H1 (cell line): Measurements from ENCODE around the gene TEX2. TPM values are rescaled to one million over a fixed set of nuclear protein-coding genes. Genes with fewer than 3 reads are reported as not detected.

ENCODE experiments used
- CTCF ChIA-PET: fragments of 300-600 bp; sonication (Branson Sonifier 250); formaldehyde crosslinking; loops from one replicate; lab custom pipeline; 2021; ENCODE audit not compliant: partially characterized antibody; lab: Charles Lee
- POLR2A ChIA-PET: fragments of 300-600 bp; sonication (Branson Sonifier 250); formaldehyde crosslinking; loops from one replicate; lab custom pipeline; 2021; ENCODE audit warnings: inconsistent platforms; ENCODE audit not compliant: partially characterized antibody; lab: Charles Lee
- DNase-seq, 2 experiments: peaks; one replicate each; pipeline versions ENCODE4 v3.0.0 to v3.0.0-alpha.2; 2010 to 2022; ENCODE audit warnings: low spot score in 2 of 2, low read depth in 1 of 2, mixed read lengths in 1 of 2
- FAIRE-seq: peaks from 2 replicates; lab custom pipeline; 2011; peaks lifted over from hg19 to GRCh38; lab: Jason Lieb, UNC
- H2AFZ ChIP-seq: 2 replicates; pipeline ENCODE4 v1.8.1; 2012; ENCODE audit warnings: low read length, inconsistent platforms
- H2AK5ac ChIP-seq: 2 replicates; pipeline ENCODE4 v1.6.1; 2013; ENCODE audit warnings: low read depth, low read length
- H2BK120ac ChIP-seq: replicated peaks from 2 replicates; pipeline ENCODE3; 2013; ENCODE audit warnings: low read depth, low read length, inconsistent platforms
- H2BK12ac ChIP-seq: 2 replicates; pipeline ENCODE4 v1.6.1; 2013; ENCODE audit warnings: low read depth, low read length
- H2BK15ac ChIP-seq: 2 replicates; pipeline ENCODE4 v1.6.1; 2013; ENCODE audit warnings: low read length
- H2BK20ac ChIP-seq: 2 replicates; pipeline ENCODE4 v1.6.1; 2013; ENCODE audit warnings: low read length
- H2BK5ac ChIP-seq: 2 replicates; pipeline ENCODE4 v1.6.1; 2013; ENCODE audit warnings: low read depth, low read length
- H3K14ac ChIP-seq: 2 replicates; pipeline ENCODE4 v1.6.1; 2013; ENCODE audit warnings: inconsistent platforms; ENCODE audit not compliant: insufficient read length
- H3K18ac ChIP-seq: 2 replicates; pipeline ENCODE4 v1.6.1; 2013; ENCODE audit warnings: low read length; ENCODE audit errors: extremely low read depth
- H3K23ac ChIP-seq: 2 replicates; pipeline ENCODE4 v1.6.1; 2013; ENCODE audit warnings: inconsistent platforms; ENCODE audit not compliant: insufficient read length
- H3K23me2 ChIP-seq: 2 replicates; pipeline ENCODE4 v1.6.1; 2013; ENCODE audit warnings: low read depth, low read length
- H3K27ac ChIP-seq: 2 replicates; pipeline ENCODE4 v1.6.1; 2011; ENCODE audit warnings: low read depth, low read length, inconsistent platforms
- H3K27me3 ChIP-seq, 4 experiments: replicated peaks in 1 of 4; 1 replicate in 1 of 4; 2 replicates in 3 of 4; pipeline versions ENCODE4 v1.6.1 to v1.8.1; 2011 to 2013; ENCODE audit warnings: low read length in 3 of 4, mild to moderate bottlenecking in 3 of 4, inconsistent platforms in 2 of 4, mixed read lengths in 2 of 4, moderate library complexity in 1 of 4; ENCODE audit not compliant: control insufficient read depth in 3 of 4, insufficient read depth in 3 of 4; ENCODE audit errors: extremely low read depth in 1 of 4
- H3K36me3 ChIP-seq, 4 experiments: 2 replicates each; pipeline versions ENCODE4 v1.6.1 to v1.8.1; 2011 to 2013; ENCODE audit warnings: mild to moderate bottlenecking in 4 of 4, low read length in 3 of 4, moderate library complexity in 2 of 4, control low read depth in 1 of 4, inconsistent platforms in 1 of 4; ENCODE audit not compliant: insufficient read depth in 4 of 4, control insufficient read depth in 2 of 4
- H3K4ac ChIP-seq: replicated peaks from 2 replicates; pipeline ENCODE3; 2013; ENCODE audit warnings: low read length, low read depth, mixed read lengths, inconsistent platforms; ENCODE audit not compliant: insufficient read length
- H3K4me1 ChIP-seq, 4 experiments: replicated peaks in 1 of 4; 1 replicate in 1 of 4; 2 replicates in 3 of 4; pipeline versions ENCODE4 v1.6.1 to v1.8.1; 2011 to 2013; ENCODE audit warnings: low read length in 3 of 4, inconsistent platforms in 2 of 4, mixed read lengths in 1 of 4; ENCODE audit not compliant: insufficient read depth in 4 of 4, control insufficient read depth in 3 of 4
- H3K4me2 ChIP-seq, 2 experiments: 2 replicates each; pipeline versions ENCODE4 v1.6.1 to v1.8.1; 2011 to 2013; ENCODE audit warnings: low read depth in 2 of 2, low read length in 2 of 2, control low read depth in 1 of 2, inconsistent platforms in 1 of 2, mild to moderate bottlenecking in 1 of 2; ENCODE audit not compliant: insufficient read depth in 1 of 2
- H3K4me3 ChIP-seq, 4 experiments: fragments of 200-600, 300-600 bp in 1 of 4; sonication (generic), shearing (Covaris generic), sonication (Bioruptor Twin) in 1 of 4; 2 replicates each; pipeline versions ENCODE4 v1.5.1 to v1.8.1; 2011 to 2016; ENCODE audit warnings: low read length in 4 of 4, low read depth in 3 of 4, control low read depth in 2 of 4, inconsistent platforms in 2 of 4, mild to moderate bottlenecking in 2 of 4, mixed read lengths in 1 of 4, moderate library complexity in 1 of 4; ENCODE audit not compliant: insufficient read depth in 2 of 4; ENCODE audit errors: extremely low read depth in 1 of 4
- H3K56ac ChIP-seq: replicated peaks from 2 replicates; pipeline ENCODE3; 2013; ENCODE audit warnings: low read depth, mild to moderate bottlenecking, mixed read lengths, low read length, inconsistent platforms; ENCODE audit not compliant: insufficient read length
- H3K79me1 ChIP-seq: 2 replicates; pipeline ENCODE4 v1.6.1; 2013; ENCODE audit warnings: low read depth, low read length, control low read depth
- H3K79me2 ChIP-seq, 2 experiments: 2 replicates each; pipeline versions ENCODE4 v1.6.1 to v1.8.1; 2012 to 2013; ENCODE audit warnings: low read length in 2 of 2, mild to moderate bottlenecking in 2 of 2, inconsistent platforms in 1 of 2; ENCODE audit not compliant: insufficient read depth in 2 of 2, control insufficient read depth in 1 of 2
- H3K9ac ChIP-seq, 4 experiments: replicated peaks in 1 of 4; 1 replicate in 1 of 4; 2 replicates in 3 of 4; pipeline versions ENCODE4 v1.6.1 to v1.8.1; 2011 to 2013; ENCODE audit warnings: low read depth in 3 of 4, low read length in 3 of 4, control low read depth in 2 of 4, mild to moderate bottlenecking in 2 of 4, moderate library complexity in 2 of 4, inconsistent platforms in 1 of 4; ENCODE audit errors: extremely low read depth in 1 of 4
- H3K9me3 ChIP-seq, 2 experiments: 2 replicates each; pipeline versions ENCODE4 v1.6.1 to v1.8.1; 2012 to 2013; ENCODE audit warnings: mild to moderate bottlenecking in 2 of 2, moderate library complexity in 2 of 2, control low read depth in 1 of 2, inconsistent platforms in 1 of 2, low read depth in 1 of 2, low read length in 1 of 2, mixed read lengths in 1 of 2; ENCODE audit not compliant: insufficient read depth in 2 of 2
- H4K20me1 ChIP-seq, 2 experiments: replicated peaks in 1 of 2; 2 replicates each; pipeline versions ENCODE3 to v1.8.1; 2011 to 2013; ENCODE audit warnings: inconsistent platforms in 2 of 2, low read length in 2 of 2, mild to moderate bottlenecking in 1 of 2; ENCODE audit not compliant: insufficient read depth in 2 of 2, control insufficient read depth in 1 of 2
- H4K5ac ChIP-seq: 2 replicates; pipeline ENCODE4 v1.6.1; 2013; ENCODE audit warnings: low read length, low read depth, mixed read lengths, inconsistent platforms; ENCODE audit not compliant: insufficient read length
- H4K8ac ChIP-seq: 2 replicates; pipeline ENCODE4 v1.8.0; 2013; ENCODE audit warnings: mild to moderate bottlenecking, moderate library complexity, low read length, inconsistent platforms; ENCODE audit not compliant: insufficient read depth; ENCODE audit errors: extremely low read depth
- H4K91ac ChIP-seq: replicated peaks from 2 replicates; pipeline ENCODE3; 2013; ENCODE audit warnings: low read length, mixed read lengths, inconsistent platforms; ENCODE audit not compliant: insufficient read length
- WGBS, 2 experiments: shearing (Covaris generic) in 1 of 2; methylation state at CpG; one replicate each; pipeline versions ENCODE4 v1.1.6 to v1.1.7; 2013 to 2015; ENCODE audit warnings: low lambda C conversion rate in 2 of 2, mixed read lengths in 2 of 2, inconsistent platforms in 1 of 2, low coverage in 1 of 2, missing lambda C conversion rate in 1 of 2; ENCODE audit not compliant: insufficient replicate concordance in 2 of 2, insufficient coverage in 1 of 2, insufficient read length in 1 of 2; ENCODE audit errors: extremely low coverage in 1 of 2, missing lambda C conversion rate in 1 of 2; 5-methylcytosine and 5-hydroxymethylcytosine counted together
- polyA plus RNA-seq, 7 experiments: library from polyadenylated mRNA; depleted of rRNA in 3 of 7; stranded (reverse) in 5 of 7; unstranded in 2 of 7; fragments of >200 nt in 5 of 7; fragments of 200-250 nt in 2 of 7; gene quantifications; 1 replicate in 5 of 7; 2 replicates in 1 of 7; 4 replicates in 1 of 7; pipeline versions ENCODE4 v1.2.1 to v1.2.3, GENCODE V29; 2011 to 2013; ENCODE audit warnings: missing spikeins in 2 of 7, mixed read lengths in 2 of 7
- total RNA-seq: library from RNA; stranded (reverse); fragmentation: NEBNext Ultra II Directional; extraction: Animal tissue kit (Norgen Biotek cat#: 25700); gene quantifications from 2 replicates; pipeline ENCODE4 v1.2.1, GENCODE V29; 2021
- TF ChIP-seq, protein P1 (sequence below): IDR thresholded peaks from 2 replicates; pipeline ENCODE4 v1.6.1; 2011; ENCODE audit warnings: low read depth, mild to moderate bottlenecking, low read length; ENCODE audit not compliant: insufficient read depth

The TEX2 gene
- total and polyA plus RNA-seq, 2 of the 8 experiments (the other 6 are each of a cell fraction or from before 2014, with no cell fraction given): 6.1 to 15.6 TPM

DNA sequence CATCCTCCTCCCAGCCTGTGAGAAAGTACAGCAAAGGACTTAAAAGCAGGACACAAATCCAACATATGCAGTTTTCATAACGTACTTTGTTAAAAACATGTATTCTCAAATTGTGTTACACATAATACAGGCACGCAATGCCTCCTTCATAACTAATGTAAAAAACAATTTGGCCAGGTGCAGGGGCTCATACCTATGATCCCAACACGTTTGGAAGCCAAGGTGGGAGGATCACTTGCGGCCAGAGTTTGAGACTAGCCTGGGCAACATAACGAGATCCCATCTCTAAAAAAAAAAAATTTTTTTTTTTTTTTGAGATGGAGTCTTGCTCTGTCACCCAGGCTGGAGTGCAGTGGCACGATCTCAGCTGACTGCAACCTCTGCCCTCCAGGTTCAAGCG, 20.4 kb downstream of the TEX2 start:
- Histone ChIP-seq H2BK15ac (no peak overlapping the region), H2BK20ac (no peak overlapping the region), H4K5ac (no peak overlapping the region), H3K18ac (no peak overlapping the region), H3K56ac (no peak overlapping the region), H2BK5ac (no peak overlapping the region), H3K4me2 (no peak overlapping the region), H3K27ac (no peak overlapping the region), H3K4me1 (peaks cover 0 to 4% (median 3%) of the 10 kb centered on the region in 4 experiments; a peak in 4 of 7 replicates), H3K23ac (no peak overlapping the region), H4K20me1 (no peaks in the 10 kb centered on the region), H3K79me2 (0 out of 4 replicates have a peak, but pooled peaks cover 0 to under 1% of the 10 kb centered on the region in 2 experiments), H3K36me3 (no peaks in the 10 kb centered on the region), H2BK120ac (no peak overlapping the region), H3K23me2 (no peaks in the 10 kb centered on the region), H3K14ac (no peak overlapping the region), H2AFZ (no peak overlapping the region), H3K9me3 (no peaks in the 10 kb centered on the region), H3K9ac (no peak overlapping the region), H2AK5ac (no peak overlapping the region), H3K27me3 (no peaks in the 10 kb centered on the region), H3K4ac (no peak overlapping the region), H2BK12ac (no peak overlapping the region), H3K79me1 (peaks cover 2% of the 10 kb centered on the region), H3K4me3 (no peak overlapping the region), H4K8ac (no peak overlapping the region), H4K91ac (no peak overlapping the region)
- TF ChIP-seq, protein P1, sequence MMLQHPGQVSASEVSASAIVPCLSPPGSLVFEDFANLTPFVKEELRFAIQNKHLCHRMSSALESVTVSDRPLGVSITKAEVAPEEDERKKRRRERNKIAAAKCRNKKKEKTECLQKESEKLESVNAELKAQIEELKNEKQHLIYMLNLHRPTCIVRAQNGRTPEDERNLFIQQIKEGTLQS: no peak
- WGBS, 2 experiments: 96% methylated on average over 7 of the region's 7 CpGs; no CpG with 5 or more reads in 1 of the 2 experiments
- POLR2A ChIA-PET: interaction anchor here (2.7 kb wide), 1 partner anchor 21 kb away, joined by 9 read pairs; the partner anchor contains the start of gene TEX2
- DNase-seq: no peak
- CTCF ChIA-PET: no interaction called here
- no peak for FAIRE-seq
